Upper lobe of left lung (tissue), 6 donors: ENCODE data around the gene PSMB3. TPM values are rescaled to one million over a fixed set of nuclear protein-coding genes. Genes with fewer than 3 reads are reported as not detected.
"Not testable (repeated sequence)": the region's sequence is repeated elsewhere in the genome, so short reads cannot be mapped to it uniquely, and the experiment has no call there.

Experiments
- ATAC-seq, 2 donors: fragments of 200-7000 bp; cut with Tn5 transposase; one replicate each; pipeline ENCODE4 v1.9.1; 2022; ENCODE audit warnings: mild to moderate bottlenecking in 2 of 2, moderate library complexity in 2 of 2; ENCODE audit not compliant: low FRiP score in 2 of 2
- DNase-seq, 2 donors: peaks; one replicate each; pipeline ENCODE4 v3.0.0-alpha.2; 2019 to 2020
- H3K27ac ChIP-seq, 4 donors: fragments of 200-600 bp; sonication (generic); one replicate each; pipeline ENCODE4 v1.5.1; 2016 to 2019
- H3K27me3 ChIP-seq, 4 donors: fragments of 200-600 bp; sonication (generic); one replicate each; pipeline ENCODE4 v1.5.1; 2017 to 2019
- H3K36me3 ChIP-seq, 4 donors: fragments of 200-600 bp; sonication (generic); one replicate each; pipeline ENCODE4 v1.5.1; 2016 to 2019
- H3K4me1 ChIP-seq, 4 donors: fragments of 200-600 bp; sonication (generic); one replicate each; pipeline ENCODE4 v1.5.1; 2018 to 2019
- H3K4me3 ChIP-seq, 4 donors: fragments of 200-600 bp; sonication (generic); one replicate each; pipeline ENCODE4 v1.5.1; 2017 to 2019; ENCODE audit warnings: mild to moderate bottlenecking in 2 of 4, moderate library complexity in 1 of 4
- H3K9me3 ChIP-seq, 4 donors: fragments of 200-600 bp; sonication (generic); one replicate each; pipeline ENCODE4 v1.5.1; 2018 to 2019
- EP300 ChIP-seq, 4 donors: sonication (generic); formaldehyde crosslinking; IDR thresholded peaks; one replicate each; pipeline ENCODE4 v1.5.1; 2017; ENCODE audit warnings: antibody characterized with exemption in 4 of 4, control low read depth in 2 of 4
- POLR2A ChIP-seq, 4 donors: fragments of 450-650 bp; IDR thresholded peaks; one replicate each; pipeline ENCODE4 v1.5.1; 2016 to 2017; ENCODE audit warnings: antibody characterized with exemption in 4 of 4, mild to moderate bottlenecking in 2 of 4
- POLR2AphosphoS5 ChIP-seq, 2 donors: sonication (generic); formaldehyde crosslinking; IDR thresholded peaks; one replicate each; pipeline ENCODE4 v1.5.1; 2017; ENCODE audit warnings: antibody characterized with exemption in 2 of 2
- WGBS, 2 donors: methylation state at CpG; one replicate each; pipeline ENCODE4 v1.1.5; 2017 to 2018; 5-methylcytosine and 5-hydroxymethylcytosine counted together
- total RNA-seq, 6 donors: library from RNA; depleted of rRNA in 4 of 6; stranded (reverse); fragments of >200 nt in 4 of 6; gene quantifications; one replicate each; pipeline versions ENCODE4 v1.1.0 to v1.2.1, GENCODE V29; 2016 to 2021
- TF ChIP-seq, protein P1 (sequence below), 6 experiments: fragments of 450-650 bp in 4 of 6; fragments of 200-600 bp in 2 of 6; sonication (generic) in 2 of 6; IDR thresholded peaks; one replicate each; pipeline ENCODE4 v1.5.1; 2016 to 2019; ENCODE audit warnings: antibody characterized with exemption in 6 of 6
- donor health status: DM: no; HTN: no; CAD: no; lungs with moderate emphysema.
- donor health status: DM: no; HTN: yes; CAD: no; lungs with severe emphysema.

Gene PSMB3
- total RNA-seq, 6 donors from 2014 or later = 61.8 to 157 (median 79.2) TPM

DNA sequence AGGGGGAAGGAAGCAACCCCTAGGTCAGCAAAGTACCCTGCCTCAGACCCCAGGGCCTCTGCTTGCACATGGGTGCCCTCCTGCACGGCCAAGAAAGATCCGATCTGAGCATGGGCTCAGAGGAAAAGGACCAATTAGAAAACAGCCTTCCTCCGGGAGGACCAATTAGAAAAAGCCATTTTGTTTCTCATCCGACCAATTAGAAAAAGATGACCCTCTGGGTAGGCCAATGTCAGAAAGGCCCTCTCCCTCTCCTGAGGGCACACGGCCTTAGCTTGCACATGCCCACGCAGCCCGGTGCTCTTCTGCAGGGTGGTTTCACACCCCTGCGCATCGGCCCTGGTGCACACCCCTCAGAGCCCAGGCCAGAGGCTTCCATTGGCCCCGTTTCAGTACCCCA lies 27.5 kb upstream of the PSMB3 start:
- WGBS, 2 donors = 83 to 92% methylated on average over 7 to 10 of the region's 10 CpGs

DNA sequence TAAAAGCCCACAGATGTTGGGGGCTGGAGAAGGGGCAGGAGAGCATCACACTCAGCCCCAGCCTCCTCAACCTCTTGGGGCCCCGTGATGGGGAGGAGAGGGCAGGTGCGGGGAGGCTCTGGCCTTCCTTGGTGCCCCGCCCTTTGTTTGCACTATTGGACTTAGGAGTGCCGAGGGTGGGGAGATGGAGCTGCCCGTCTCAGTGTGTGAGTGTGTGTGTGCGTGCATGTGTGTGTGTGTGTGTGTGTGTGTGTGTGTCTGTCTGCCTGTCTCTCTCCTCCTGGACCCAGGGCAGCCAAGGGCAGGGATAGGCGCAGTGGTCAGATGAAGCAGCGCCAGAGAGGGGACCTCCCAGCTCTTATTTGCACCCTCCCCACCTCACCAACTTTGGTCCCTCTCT lies 26.4 kb upstream of the PSMB3 start:
- H3K4me1 ChIP-seq = peaks cover 22 to 52% (median 33%) of the 10 kb centered on the region in 4 donors
- not testable (repeated sequence) for H3K9me3 ChIP-seq, DNase-seq, H3K27ac ChIP-seq, H3K4me3 ChIP-seq, H3K27me3 ChIP-seq, ATAC-seq
- 78% methylated on average over 8 of the region's 8 CpGs; no CpG with 5 or more reads in 1 of the 2 donors for WGBS, 2 donors
- peaks cover 6 to 46% (median 29%) of the 10 kb centered on the region in 4 donors for H3K36me3 ChIP-seq

More for the DNA sequence above, 27.5 kb upstream of the PSMB3 start:
- no peaks in the 10 kb centered on the region for H3K9me3 ChIP-seq
- no peak overlapping the region for H3K4me3 ChIP-seq
- H3K36me3 ChIP-seq = peaks cover 6 to 57% (median 38%) of the 10 kb centered on the region in 4 donors
- DNase-seq (no peak), ATAC-seq (no peak)
- no peak overlapping the region for H3K27ac ChIP-seq
- H3K27me3 ChIP-seq = no peaks in the 10 kb centered on the region
- H3K4me1 ChIP-seq = peaks cover 15 to 46% (median 26%) of the 10 kb centered on the region in 4 donors
- TF ChIP-seq POLR2A (IDR thresholded peaks at IDR 0.05) = no peak
- TF ChIP-seq, protein P1, sequence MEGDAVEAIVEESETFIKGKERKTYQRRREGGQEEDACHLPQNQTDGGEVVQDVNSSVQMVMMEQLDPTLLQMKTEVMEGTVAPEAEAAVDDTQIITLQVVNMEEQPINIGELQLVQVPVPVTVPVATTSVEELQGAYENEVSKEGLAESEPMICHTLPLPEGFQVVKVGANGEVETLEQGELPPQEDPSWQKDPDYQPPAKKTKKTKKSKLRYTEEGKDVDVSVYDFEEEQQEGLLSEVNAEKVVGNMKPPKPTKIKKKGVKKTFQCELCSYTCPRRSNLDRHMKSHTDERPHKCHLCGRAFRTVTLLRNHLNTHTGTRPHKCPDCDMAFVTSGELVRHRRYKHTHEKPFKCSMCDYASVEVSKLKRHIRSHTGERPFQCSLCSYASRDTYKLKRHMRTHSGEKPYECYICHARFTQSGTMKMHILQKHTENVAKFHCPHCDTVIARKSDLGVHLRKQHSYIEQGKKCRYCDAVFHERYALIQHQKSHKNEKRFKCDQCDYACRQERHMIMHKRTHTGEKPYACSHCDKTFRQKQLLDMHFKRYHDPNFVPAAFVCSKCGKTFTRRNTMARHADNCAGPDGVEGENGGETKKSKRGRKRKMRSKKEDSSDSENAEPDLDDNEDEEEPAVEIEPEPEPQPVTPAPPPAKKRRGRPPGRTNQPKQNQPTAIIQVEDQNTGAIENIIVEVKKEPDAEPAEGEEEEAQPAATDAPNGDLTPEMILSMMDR (IDR thresholded peaks at IDR 0.05) = no peak
- no peak for TF ChIP-seq EP300 (IDR thresholded peaks at IDR 0.05)

DNA sequence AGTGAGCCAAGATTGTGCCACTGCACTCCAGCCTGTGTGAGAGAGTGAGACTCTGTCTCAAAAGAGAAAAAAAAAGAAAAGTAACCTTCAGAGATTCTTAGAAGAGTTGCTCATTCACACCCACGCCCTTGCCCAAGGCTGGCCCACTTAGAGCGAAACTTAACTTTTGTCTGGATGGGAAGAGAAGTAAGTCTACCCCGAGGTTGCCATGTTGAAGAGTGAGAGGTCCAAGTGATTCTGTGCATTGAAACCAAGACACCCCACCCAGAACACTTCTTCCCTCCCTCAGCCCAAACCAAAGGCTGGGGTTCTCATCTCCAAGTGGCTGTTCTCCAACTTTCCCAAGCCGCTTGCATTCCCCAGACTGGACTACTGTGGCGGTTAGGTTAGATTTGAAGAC lies 24.8 kb upstream of the PSMB3 start:
- Histone ChIP-seq H3K9me3 (no peaks in the 10 kb centered on the region), H3K27ac (peak overlapping the region in 3 of 4 donors; percentile 6 to 91 (median 86)), H3K36me3 (peaks cover 2 to 30% (median 18%) of the 10 kb centered on the region in 4 donors), H3K4me3 (no peak overlapping the region), H3K27me3 (no peaks in the 10 kb centered on the region), H3K4me1 (peaks cover 36 to 63% (median 47%) of the 10 kb centered on the region in 4 donors)
- WGBS, 2 donors = 72 to 79% methylated on average over 5 of the region's 5 CpGs
- no peak for ATAC-seq
- no peak for DNase-seq
- TF ChIP-seq EP300 (IDR thresholded peaks at IDR 0.05) = no peak
- TF ChIP-seq POLR2AphosphoS5 (IDR thresholded peaks at IDR 0.05) = no peak
- TF ChIP-seq POLR2A (IDR thresholded peaks at IDR 0.05) = no peak
- TF ChIP-seq, protein P1 (IDR thresholded peaks at IDR 0.05) = no peak

DNA sequence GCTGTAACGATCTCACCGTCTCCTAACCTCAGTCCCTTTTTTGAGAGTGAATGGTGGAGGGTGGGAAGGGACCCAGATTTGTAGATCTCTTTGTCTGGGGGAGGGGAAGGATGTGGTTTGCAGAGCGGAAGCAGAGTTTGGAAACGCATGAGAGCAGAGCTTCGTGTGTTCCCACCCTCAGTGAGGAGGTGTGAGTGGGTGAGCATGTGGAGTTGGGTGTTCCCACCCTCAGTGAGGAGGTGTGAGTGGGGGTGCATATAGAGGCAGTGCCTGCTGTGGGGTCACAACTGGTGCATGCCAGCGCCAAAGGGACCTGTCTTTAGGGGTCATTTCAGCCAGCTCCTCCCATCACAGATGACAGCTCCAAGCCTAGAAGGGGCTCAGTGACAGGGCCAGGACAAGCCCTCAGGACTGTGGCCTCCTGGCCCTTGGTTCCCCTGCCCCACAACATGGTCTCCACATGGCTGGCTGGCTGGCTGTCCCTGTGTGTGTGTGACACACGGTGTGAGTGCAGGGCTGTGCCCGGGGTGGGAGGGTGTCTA lies 24.2 kb upstream of the PSMB3 start:
- no peaks in the 10 kb centered on the region for H3K9me3 ChIP-seq
- no peak overlapping the region for H3K4me3 ChIP-seq
- DNase-seq (peak in 1 of 2 donors; percentile 59), ATAC-seq (no peak)
- H3K4me1 ChIP-seq = peaks cover 36 to 68% (median 50%) of the 10 kb centered on the region in 4 donors
- no peaks in the 10 kb centered on the region for H3K27me3 ChIP-seq
- peak overlapping the region; percentile 37 to 91 (median 72) for H3K27ac ChIP-seq
- peaks cover 2 to 28% (median 19%) of the 10 kb centered on the region in 4 donors for H3K36me3 ChIP-seq
- WGBS, 2 donors = 44 to 58% methylated on average over 8 of the region's 8 CpGs
- TF ChIP-seq POLR2AphosphoS5 (IDR thresholded peaks at IDR 0.05) = peak in 1 of 2 donors; percentile 40
- TF ChIP-seq POLR2A (IDR thresholded peaks at IDR 0.05) = no peak
- TF ChIP-seq, protein P1 (IDR thresholded peaks at IDR 0.05) = no peak
- TF ChIP-seq EP300 (IDR thresholded peaks at IDR 0.05) = no peak

DNA sequence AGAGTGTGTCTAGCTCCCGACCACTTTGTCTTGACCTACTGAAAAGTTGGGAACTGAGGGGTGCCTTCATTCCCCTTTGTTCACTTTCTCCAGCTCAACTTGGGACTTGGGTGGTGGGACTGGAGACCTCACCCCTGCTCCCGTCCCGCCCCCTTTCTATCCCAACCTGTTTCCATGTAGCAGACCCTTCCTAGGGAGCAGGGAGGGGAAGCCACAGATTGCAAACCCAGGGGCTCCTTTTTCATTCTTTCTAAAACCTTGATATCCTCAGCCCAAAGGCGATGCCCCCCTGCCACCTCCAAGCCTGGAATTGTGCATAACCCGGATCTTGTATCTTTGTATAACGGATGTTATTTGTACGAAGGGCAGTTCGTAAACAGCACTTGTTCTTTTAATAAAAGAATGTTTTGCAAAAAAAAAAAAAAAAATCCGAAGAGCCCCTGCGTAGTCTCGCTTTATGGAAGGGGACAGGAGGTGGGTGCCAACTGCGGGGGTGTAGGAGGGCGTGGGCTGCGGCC lies 23.1 kb upstream of the PSMB3 start:
- Histone ChIP-seq H3K27ac (peak overlapping the region; percentile 86 to 91 (median 88)), H3K4me1 (peaks cover 32 to 69% (median 48%) of the 10 kb centered on the region in 4 donors), H3K9me3 (no peaks in the 10 kb centered on the region), H3K4me3 (peak overlapping the region; percentile 38 to 92 (median 83)), H3K27me3 (no peaks in the 10 kb centered on the region), H3K36me3 (peaks cover 2 to 33% (median 22%) of the 10 kb centered on the region in 4 donors)
- TF ChIP-seq POLR2A (IDR thresholded peaks at IDR 0.05) = no peak
- TF ChIP-seq EP300 (IDR thresholded peaks at IDR 0.05) = no peak
- TF ChIP-seq, protein P1 (IDR thresholded peaks at IDR 0.05) = no peak
- no peak for TF ChIP-seq POLR2AphosphoS5 (IDR thresholded peaks at IDR 0.05)
- 22 to 31% methylated on average over 13 to 14 of the region's 14 CpGs for WGBS, 2 donors
- DNase-seq (no peak), ATAC-seq (no peak)
